BLaER1 treated with 17β-estradiol and CSF1 and Interleukin-3, amounts not matched to agents 10 nM and 100 nM (cell line): ENCODE measurements around the gene SUPT7L.

Experiments used
- H3K27ac ChIP-seq, 11 experiments: shearing (Covaris generic); formaldehyde crosslinking; 2 replicates each; pipeline ENCODE4 v1.8.1; 2022
- H3K27me3 ChIP-seq, 11 experiments: shearing (Covaris generic); formaldehyde crosslinking; 2 replicates each; pipeline ENCODE4 v1.8.1; 2022
- H3K36me3 ChIP-seq, 11 experiments: shearing (Covaris generic); formaldehyde crosslinking; 2 replicates each; pipeline ENCODE4 v1.8.1; 2022
- H3K4me1 ChIP-seq, 10 experiments: shearing (Covaris generic); formaldehyde crosslinking; 2 replicates each; pipeline ENCODE4 v1.8.1; 2022
- H3K4me2 ChIP-seq, 11 experiments: shearing (Covaris generic); formaldehyde crosslinking; 2 replicates each; pipeline ENCODE4 v1.8.1; 2022
- H3K4me3 ChIP-seq, 10 experiments: shearing (Covaris generic); formaldehyde crosslinking; 2 replicates each; pipeline ENCODE4 v1.8.1; 2022
- H3K9ac ChIP-seq, 11 experiments: shearing (Covaris generic); formaldehyde crosslinking; 2 replicates each; pipeline ENCODE4 v1.8.1; 2022
- H3K9me3 ChIP-seq, 11 experiments: shearing (Covaris generic); formaldehyde crosslinking; replicated peaks in 1 of 11; 2 replicates each; pipeline ENCODE4 v1.8.1; 2022
- H4K20me1 ChIP-seq, 11 experiments: shearing (Covaris generic); formaldehyde crosslinking; 2 replicates each; pipeline ENCODE4 v1.8.1; 2022
- Cebpa-rat ChIP-seq, 11 experiments: shearing (Covaris generic); IDR thresholded peaks; 2 replicates each; pipeline ENCODE4 v1.8.1; 2022

The SUPT7L gene

GRCh38 chr2:27672723-27673486, 9.5 kb upstream of the SUPT7L start:
- H4K20me1 ChIP-seq, result no peaks in the 10 kb centered on the region
- no peaks in the 10 kb centered on the region for H3K9me3 ChIP-seq
- H3K27ac ChIP-seq, result no peak overlapping the region
- no peak overlapping the region for H3K4me3 ChIP-seq
- H3K36me3 ChIP-seq, result peaks cover 87 to 98% (median 93%) of the 10 kb centered on the region in 11 experiments
- H3K4me2 ChIP-seq, result no peak overlapping the region
- no peak for TF ChIP-seq Cebpa-rat (IDR thresholded peaks at IDR 0.05)
- H3K9ac ChIP-seq, result no peak overlapping the region
- peaks cover 0 to 7% (median 2%) of the 10 kb centered on the region in 10 experiments; a peak in 9 of 20 replicates for H3K4me1 ChIP-seq
- H3K27me3 ChIP-seq, result no peaks in the 10 kb centered on the region

GRCh38 chr2:27671235-27671634, 7.8 kb upstream of the SUPT7L start:
- no peak for TF ChIP-seq Cebpa-rat (IDR thresholded peaks at IDR 0.05)
- H3K27ac ChIP-seq, result no peak overlapping the region
- no peak overlapping the region; a peak in 1 of 22 replicates for H3K9ac ChIP-seq
- no peak overlapping the region for H3K4me2 ChIP-seq
- no peak overlapping the region for H3K4me3 ChIP-seq
- no peaks in the 10 kb centered on the region for H3K9me3 ChIP-seq
- H3K36me3 ChIP-seq, result peaks cover 76 to 94% (median 84%) of the 10 kb centered on the region in 11 experiments
- no peaks in the 10 kb centered on the region for H4K20me1 ChIP-seq
- H3K27me3 ChIP-seq, result no peaks in the 10 kb centered on the region
- peaks cover 0 to 22% (median 16%) of the 10 kb centered on the region in 10 experiments; a peak in 14 of 20 replicates for H3K4me1 ChIP-seq

GRCh38 chr2:27667446-27667845, 4.0 kb upstream of the SUPT7L start:
- H3K4me1 ChIP-seq, result peaks cover 25 to 47% (median 38%) of the 10 kb centered on the region in 10 experiments
- peaks cover 0 to 3% (median 0%) of the 10 kb centered on the region in 11 experiments; a peak in 1 of 22 replicates for H4K20me1 ChIP-seq
- TF ChIP-seq Cebpa-rat (IDR thresholded peaks at IDR 0.05), result no peak
- peaks cover 42 to 60% (median 52%) of the 10 kb centered on the region in 11 experiments for H3K36me3 ChIP-seq
- H3K27me3 ChIP-seq, result no peaks in the 10 kb centered on the region
- peak overlapping the region in 9 of 11 experiments; percentile 30 to 68 (median 44); a peak in 14 of 22 replicates for H3K27ac ChIP-seq
- H3K9me3 ChIP-seq, result no peaks in the 10 kb centered on the region
- peak overlapping the region in 7 of 11 experiments; percentile 37 to 80 (median 69); a peak in 12 of 22 replicates for H3K4me2 ChIP-seq
- peak overlapping the region in 6 of 11 experiments; percentile 29 to 56 (median 48); a peak in 8 of 22 replicates for H3K9ac ChIP-seq
- peak overlapping the region in 1 of 10 experiments; percentile 31; a peak in 1 of 20 replicates for H3K4me3 ChIP-seq

GRCh38 chr2:27664622-27665363, 1.4 kb upstream of the SUPT7L start:
- Histone ChIP-seq H3K9me3 (no peaks in the 10 kb centered on the region), H3K4me3 (peak overlapping the region; percentile 72 to 93 (median 84)), H3K36me3 (peaks cover 40 to 59% (median 53%) of the 10 kb centered on the region in 11 experiments), H3K27me3 (no peaks in the 10 kb centered on the region), H3K4me2 (peak overlapping the region; percentile 79 to 99 (median 97)), H3K9ac (peak overlapping the region; percentile 78 to 92 (median 89)), H4K20me1 (peaks cover 0 to 5% (median 0%) of the 10 kb centered on the region in 11 experiments; a peak in 1 of 22 replicates), H3K4me1 (peaks cover 29 to 62% (median 45%) of the 10 kb centered on the region in 10 experiments), H3K27ac (peak overlapping the region in 10 of 11 experiments; percentile 79 to 94 (median 92); a peak in 20 of 22 replicates)
- peak in 6 of 11 experiments; percentile 17 to 81 (median 46); a peak in 7 of 22 replicates for TF ChIP-seq Cebpa-rat (IDR thresholded peaks at IDR 0.05)

GRCh38 chr2:27664154-27664574, 750 bp upstream of the SUPT7L start:
- peaks cover 40 to 59% (median 54%) of the 10 kb centered on the region in 11 experiments for H3K36me3 ChIP-seq
- no peak for TF ChIP-seq Cebpa-rat (IDR thresholded peaks at IDR 0.05)
- H4K20me1 ChIP-seq, result peaks cover 0 to 5% (median 0%) of the 10 kb centered on the region in 11 experiments; a peak in 1 of 22 replicates
- peak overlapping the region; percentile 72 to 93 (median 84) for H3K4me3 ChIP-seq
- peak overlapping the region; percentile 79 to 94 (median 92) for H3K27ac ChIP-seq
- H3K9ac ChIP-seq, result peak overlapping the region; percentile 78 to 92 (median 89)
- no peaks in the 10 kb centered on the region for H3K27me3 ChIP-seq
- H3K9me3 ChIP-seq, result no peaks in the 10 kb centered on the region
- H3K4me2 ChIP-seq, result peak overlapping the region; percentile 79 to 99 (median 97)
- peaks cover 29 to 68% (median 45%) of the 10 kb centered on the region in 10 experiments for H3K4me1 ChIP-seq

- no peaks in the 10 kb centered on the region for H3K27me3 ChIP-seq
- no peak overlapping the region for H3K27ac ChIP-seq
- no peaks in the 10 kb centered on the region for H3K9me3 ChIP-seq
- H3K4me3 ChIP-seq, result no peak overlapping the region
- TF ChIP-seq Cebpa-rat (IDR thresholded peaks at IDR 0.05), result no peak
- H3K36me3 ChIP-seq, result peaks cover 51 to 62% (median 59%) of the 10 kb centered on the region in 11 experiments
- no peak overlapping the region for H3K9ac ChIP-seq
- H3K4me2 ChIP-seq, result peak overlapping the region in 1 of 11 experiments; percentile 99; a peak in 2 of 22 replicates
- peaks cover 28 to 60% (median 32%) of the 10 kb centered on the region in 10 experiments for H3K4me1 ChIP-seq
- H4K20me1 ChIP-seq, result peaks cover 0 to 14% (median 5%) of the 10 kb centered on the region in 11 experiments; a peak in 7 of 22 replicates
These were observed 2.0 kb downstream of the SUPT7L start for GRCh38 chr2:27661371-27661770.

- Histone ChIP-seq H3K4me3 (no peak overlapping the region), H3K36me3 (peaks cover 94 to 100% (median 100%) of the 10 kb centered on the region in 11 experiments), H3K27me3 (no peaks in the 10 kb centered on the region), H3K4me1 (peaks cover 0 to 27% (median 0%) of the 10 kb centered on the region in 10 experiments; a peak in 6 of 20 replicates), H3K4me2 (no peak overlapping the region), H3K9me3 (no peaks in the 10 kb centered on the region), H3K27ac (no peak overlapping the region), H3K9ac (no peak overlapping the region), H4K20me1 (peaks cover 0 to 25% (median 5%) of the 10 kb centered on the region in 11 experiments; a peak in 8 of 22 replicates)
- no peak for TF ChIP-seq Cebpa-rat (IDR thresholded peaks at IDR 0.05)
These were observed 8.1 kb downstream of the SUPT7L start for GRCh38 chr2:27655155-27655951.

GRCh38 chr2:27653397-27653796, 10.0 kb downstream of the SUPT7L start:
- H3K27ac ChIP-seq, result no peak overlapping the region
- H3K4me2 ChIP-seq, result no peak overlapping the region
- no peaks in the 10 kb centered on the region for H3K27me3 ChIP-seq
- peaks cover 0 to 10% (median 0%) of the 10 kb centered on the region in 10 experiments; a peak in 6 of 20 replicates for H3K4me1 ChIP-seq
- H4K20me1 ChIP-seq, result peaks cover 0 to 24% (median 5%) of the 10 kb centered on the region in 11 experiments; a peak in 8 of 22 replicates
- H3K9ac ChIP-seq, result no peak overlapping the region
- no peak for TF ChIP-seq Cebpa-rat (IDR thresholded peaks at IDR 0.05)
- H3K9me3 ChIP-seq, result no peaks in the 10 kb centered on the region
- no peak overlapping the region for H3K4me3 ChIP-seq
- H3K36me3 ChIP-seq, result peaks cover 94 to 100% (median 100%) of the 10 kb centered on the region in 11 experiments
